Mammary microvascular endothelial cell (primary cell): ENCODE data around the gene TFAP2C. TPM values are rescaled to one million over a fixed set of nuclear protein-coding genes. Genes with fewer than 3 reads are reported as not detected.

Source experiments
- total RNA-seq: library from RNA; depleted of rRNA; stranded (reverse); fragments of >200 nt; gene quantifications from 2 replicates; pipeline ENCODE4 v1.2.3, GENCODE V29; 2015

The TFAP2C gene
- total RNA-seq: not detected in 2 replicates

DNA sequence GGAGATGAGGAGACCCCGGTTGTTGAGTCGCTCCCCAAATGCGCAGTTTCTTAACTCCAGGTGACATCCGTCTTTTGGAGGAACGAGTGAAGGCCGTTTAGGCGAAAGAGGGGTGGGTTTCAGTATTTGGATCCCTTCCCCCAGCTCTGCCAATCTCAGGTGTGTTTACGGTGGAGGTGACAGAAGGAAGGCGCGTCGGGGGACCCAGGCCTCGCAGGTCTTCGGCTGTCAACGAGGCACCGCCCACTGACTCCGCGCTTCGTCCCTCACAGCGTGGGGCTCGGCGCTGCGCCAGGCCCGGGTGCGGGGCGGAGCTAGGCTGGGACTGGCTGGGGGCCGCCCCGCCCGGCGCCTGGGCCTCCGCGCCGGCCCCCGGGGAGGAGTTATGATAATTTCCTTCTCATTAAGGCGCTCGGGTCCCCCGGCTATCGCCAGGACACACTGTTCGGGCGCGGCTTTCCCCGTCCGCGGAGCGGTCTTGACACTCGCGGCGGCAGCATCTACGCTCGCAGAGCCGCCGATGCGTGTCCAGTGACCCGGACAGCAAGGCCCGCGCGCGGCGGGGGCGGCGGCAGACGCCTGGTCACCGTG, at the start of gene TFAP2C:
Gene TFAP2C (plus strand): TSS at position 434 of the 591 bp plus-strand sequence. CDS start 239 bp downstream, outside the sequence.

Other genes with a start within 250 kb of the TFAP2C start
- 47.2 and 57.6 TPM in 2 replicates for gene AURKA, start 237.1 kb upstream of the TFAP2C start, total RNA-seq
- gene CSTF1, start 236.7 kb upstream of the TFAP2C start, total RNA-seq: 28.2 and 29.4 TPM in 2 replicates
- not detected in 2 replicates for gene CASS4, start 217.0 kb upstream of the TFAP2C start, total RNA-seq
- gene RTF2, start 160.7 kb upstream of the TFAP2C start, total RNA-seq: 64.8 and 65.6 TPM in 2 replicates
- gene FAM209A, start 104.6 kb upstream of the TFAP2C start, total RNA-seq: not detected in 2 replicates
- not detected in 2 replicates for gene FAM209B, start 96.1 kb upstream of the TFAP2C start, total RNA-seq